Suppressor macrophage (primary cell): ENCODE data around the gene HYDIN.

Source experiments
- DNase-seq, 4 experiments: peaks; one replicate each; pipeline ENCODE4 v3.0.0-alpha.2; 2020 to 2022

The HYDIN gene

DNA sequence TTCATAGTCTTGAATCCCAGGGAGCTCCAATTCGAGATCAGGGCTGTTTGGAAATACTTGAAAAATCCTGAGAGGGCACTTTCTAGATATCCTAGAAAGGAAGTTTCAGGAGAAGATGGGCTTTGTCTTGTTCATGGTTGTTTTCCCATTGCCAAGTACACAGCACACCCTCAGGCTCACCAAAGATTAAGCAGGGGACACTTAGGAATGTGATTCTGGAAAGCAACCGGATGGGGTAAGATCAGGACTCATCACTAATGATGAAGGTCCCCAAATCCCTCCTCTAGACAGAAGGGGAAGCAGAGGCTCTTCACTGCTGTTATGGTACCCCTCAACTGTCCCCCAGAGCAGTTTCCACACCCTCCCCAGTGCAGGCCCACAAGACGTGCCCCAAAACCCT lies 470.3 kb downstream of the HYDIN start:
- DNase-seq: no peak

DNA sequence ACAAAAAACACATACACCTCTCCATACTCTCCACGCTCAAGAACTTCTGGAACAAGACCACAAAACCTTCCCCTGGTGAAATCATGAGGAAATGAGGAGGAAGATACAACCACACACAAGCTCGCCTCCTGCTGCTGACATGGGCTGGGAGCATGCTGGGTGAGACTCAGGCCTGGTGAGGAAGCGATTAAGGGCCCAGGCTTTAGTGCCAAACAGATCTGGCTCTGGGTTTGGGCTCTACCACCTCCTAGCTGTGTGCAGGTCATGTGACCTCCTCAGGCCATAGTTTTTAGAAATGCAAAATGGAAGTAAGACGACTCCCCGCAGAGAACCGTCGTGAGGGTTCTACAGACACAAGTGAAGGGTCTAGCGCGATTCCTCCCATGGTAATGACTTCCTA lies 470.9 kb downstream of the HYDIN start:
- DNase-seq: peak in 1 of 4 experiments; percentile 11

DNA sequence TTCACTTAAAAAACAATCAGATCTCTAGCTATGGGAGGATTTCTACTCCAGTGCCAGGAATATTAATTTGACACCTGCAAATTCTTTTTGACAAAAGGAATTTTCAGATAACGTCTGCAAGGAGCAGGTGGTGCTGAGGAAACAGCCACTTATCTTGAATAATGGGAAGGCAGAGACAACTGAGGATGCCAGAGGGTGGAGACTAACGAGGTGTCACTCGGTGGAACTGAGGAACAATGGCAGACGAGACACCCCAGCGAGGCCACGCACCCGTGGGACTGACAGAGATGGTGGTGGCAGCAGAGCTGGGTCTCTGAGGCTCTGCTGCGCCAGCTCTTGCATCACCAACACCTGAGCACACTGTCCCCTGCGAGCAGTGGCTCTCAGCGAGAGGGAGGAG lies 471.7 kb downstream of the HYDIN start:
- DNase-seq: no peak
